ENCODE results near the gene ETNK1.

The ETNK1 gene

GRCh38 chr12:22719745-22720144 lies 94.8 kb downstream of the ETNK1 start:
- Histone ChIP-seq H3K4me2 (ENCODE audit: low read length) (no peak overlapping the region), H3K27me3 (ENCODE audit: control insufficient read depth, low read length) (peaks cover 11% of the 10 kb centered on the region), H3K4me1 (ENCODE audit: control insufficient read depth, low read length) (no peaks in the 10 kb centered on the region), H3F3A (ENCODE audit: control insufficient read depth, insufficient read depth) (no peaks in the 10 kb centered on the region), H4K20me1 (ENCODE audit: control insufficient read depth, insufficient read depth, low read depth, low read length) (no peaks in the 10 kb centered on the region), H3K9me2 (replicated peaks; ENCODE audit: control insufficient read depth, low read length) (no peaks in the 10 kb centered on the region), H3K27ac (ENCODE audit: low read depth, low read length) (no peak overlapping the region), H3K36me3 (ENCODE audit: control insufficient read depth, low read length) (no peaks in the 10 kb centered on the region), H3K9me3 (ENCODE audit: control insufficient read depth, insufficient read depth, low read length) (no peaks in the 10 kb centered on the region), H3K4me3 (ENCODE audit: low read length) (no peak overlapping the region), H3K79me2 (ENCODE audit: control insufficient read depth, low read length) (no peaks in the 10 kb centered on the region)
- no peak for TF ChIP-seq CTCF (IDR thresholded peaks at IDR 0.05; ENCODE audit: low read depth, low read length, poor library complexity, severe bottlenecking)
- TF ChIP-seq EZH2phosphoT487 (IDR thresholded peaks at IDR 0.05; ENCODE audit: borderline replicate concordance, low read length) = no peak

GRCh38 chr12:22722081-22722480 lies 97.1 kb downstream of the ETNK1 start:
- no peaks in the 10 kb centered on the region for H3K79me2 ChIP-seq (ENCODE audit: control insufficient read depth, low read length)
- H3K4me1 ChIP-seq (ENCODE audit: control insufficient read depth, low read length) = no peaks in the 10 kb centered on the region
- no peak overlapping the region for H3K4me3 ChIP-seq (ENCODE audit: low read length)
- H4K20me1 ChIP-seq (ENCODE audit: control insufficient read depth, insufficient read depth, low read depth, low read length) = no peaks in the 10 kb centered on the region
- peaks cover 8% of the 10 kb centered on the region for H3K27me3 ChIP-seq (ENCODE audit: control insufficient read depth, low read length)
- no peak for TF ChIP-seq EZH2phosphoT487 (IDR thresholded peaks at IDR 0.05; ENCODE audit: borderline replicate concordance, low read length)
- TF ChIP-seq CTCF (IDR thresholded peaks at IDR 0.05; ENCODE audit: low read depth, low read length, poor library complexity, severe bottlenecking) = no peak
- no peak overlapping the region for H3K27ac ChIP-seq (ENCODE audit: low read depth, low read length)
- H3F3A ChIP-seq (ENCODE audit: control insufficient read depth, insufficient read depth) = no peaks in the 10 kb centered on the region
- no peaks in the 10 kb centered on the region for H3K9me3 ChIP-seq (ENCODE audit: control insufficient read depth, insufficient read depth, low read length)
- H3K4me2 ChIP-seq (ENCODE audit: low read length) = no peak overlapping the region
- no peaks in the 10 kb centered on the region for H3K36me3 ChIP-seq (ENCODE audit: control insufficient read depth, low read length)
- no peaks in the 10 kb centered on the region for H3K9me2 ChIP-seq (replicated peaks; ENCODE audit: control insufficient read depth, low read length)

- H3K27me3 ChIP-seq (ENCODE audit: control insufficient read depth, low read length) = peaks cover 8% of the 10 kb centered on the region
- H3K36me3 ChIP-seq (ENCODE audit: control insufficient read depth, low read length) = no peaks in the 10 kb centered on the region
- H3K4me1 ChIP-seq (ENCODE audit: control insufficient read depth, low read length) = no peaks in the 10 kb centered on the region
- H3K9me3 ChIP-seq (ENCODE audit: control insufficient read depth, insufficient read depth, low read length) = no peaks in the 10 kb centered on the region
- H3K4me2 ChIP-seq (ENCODE audit: low read length) = no peak overlapping the region
- no peaks in the 10 kb centered on the region for H3K79me2 ChIP-seq (ENCODE audit: control insufficient read depth, low read length)
- no peaks in the 10 kb centered on the region for H3F3A ChIP-seq (ENCODE audit: control insufficient read depth, insufficient read depth)
- TF ChIP-seq EZH2phosphoT487 (IDR thresholded peaks at IDR 0.05; ENCODE audit: borderline replicate concordance, low read length) (no peak), CTCF (IDR thresholded peaks at IDR 0.05; ENCODE audit: low read depth, low read length, poor library complexity, severe bottlenecking) (no peak)
- no peak overlapping the region for H3K27ac ChIP-seq (ENCODE audit: low read depth, low read length)
- H4K20me1 ChIP-seq (ENCODE audit: control insufficient read depth, insufficient read depth, low read depth, low read length) = no peaks in the 10 kb centered on the region
- no peaks in the 10 kb centered on the region for H3K9me2 ChIP-seq (replicated peaks; ENCODE audit: control insufficient read depth, low read length)
- H3K4me3 ChIP-seq (ENCODE audit: low read length) = no peak overlapping the region
Measured at GRCh38 chr12:22722779-22723178, 97.8 kb downstream of the ETNK1 start.

GRCh38 chr12:22728987-22729386 lies 104.0 kb downstream of the ETNK1 start:
- H3K4me1 ChIP-seq (ENCODE audit: control insufficient read depth, low read length) = no peaks in the 10 kb centered on the region
- H3K9me3 ChIP-seq (ENCODE audit: control insufficient read depth, insufficient read depth, low read length) = no peaks in the 10 kb centered on the region
- H3K79me2 ChIP-seq (ENCODE audit: control insufficient read depth, low read length) = no peaks in the 10 kb centered on the region
- no peak for TF ChIP-seq CTCF (IDR thresholded peaks at IDR 0.05; ENCODE audit: low read depth, low read length, poor library complexity, severe bottlenecking)
- TF ChIP-seq EZH2phosphoT487 (IDR thresholded peaks at IDR 0.05; ENCODE audit: borderline replicate concordance, low read length) = no peak
- no peaks in the 10 kb centered on the region for H3K36me3 ChIP-seq (ENCODE audit: control insufficient read depth, low read length)
- H3K4me3 ChIP-seq (ENCODE audit: low read length) = no peak overlapping the region
- H3K9me2 ChIP-seq (replicated peaks; ENCODE audit: control insufficient read depth, low read length) = no peaks in the 10 kb centered on the region
- H3K4me2 ChIP-seq (ENCODE audit: low read length) = no peak overlapping the region
- no peak overlapping the region for H3K27ac ChIP-seq (ENCODE audit: low read depth, low read length)
- H3F3A ChIP-seq (ENCODE audit: control insufficient read depth, insufficient read depth) = no peaks in the 10 kb centered on the region
- H4K20me1 ChIP-seq (ENCODE audit: control insufficient read depth, insufficient read depth, low read depth, low read length) = no peaks in the 10 kb centered on the region
- H3K27me3 ChIP-seq (ENCODE audit: control insufficient read depth, low read length) = peaks cover 5% of the 10 kb centered on the region
